Neural progenitor cell (in vitro differentiated cells): ENCODE measurements around the gene CKAP2L.

Source experiments
- EZH2 ChIP-seq: fragments of 200-600 bp; sonication (generic); IDR thresholded peaks from 2 replicates; pipeline ENCODE4 v1.6.1; 2017; ENCODE audit warnings: antibody characterized with exemption, mild to moderate bottlenecking, moderate library complexity
- EZH2phosphoT487 ChIP-seq: fragments of 200-600 bp; sonication (generic); IDR thresholded peaks from 2 replicates; pipeline ENCODE4 v1.6.1; 2017; ENCODE audit warnings: antibody characterized with exemption
- TF ChIP-seq, protein P1 (sequence below): fragments of 200-600 bp; sonication (generic); IDR thresholded peaks from 2 replicates; pipeline ENCODE4 v1.5.1; 2017; ENCODE audit warnings: antibody characterized with exemption, mild to moderate bottlenecking

DNA sequence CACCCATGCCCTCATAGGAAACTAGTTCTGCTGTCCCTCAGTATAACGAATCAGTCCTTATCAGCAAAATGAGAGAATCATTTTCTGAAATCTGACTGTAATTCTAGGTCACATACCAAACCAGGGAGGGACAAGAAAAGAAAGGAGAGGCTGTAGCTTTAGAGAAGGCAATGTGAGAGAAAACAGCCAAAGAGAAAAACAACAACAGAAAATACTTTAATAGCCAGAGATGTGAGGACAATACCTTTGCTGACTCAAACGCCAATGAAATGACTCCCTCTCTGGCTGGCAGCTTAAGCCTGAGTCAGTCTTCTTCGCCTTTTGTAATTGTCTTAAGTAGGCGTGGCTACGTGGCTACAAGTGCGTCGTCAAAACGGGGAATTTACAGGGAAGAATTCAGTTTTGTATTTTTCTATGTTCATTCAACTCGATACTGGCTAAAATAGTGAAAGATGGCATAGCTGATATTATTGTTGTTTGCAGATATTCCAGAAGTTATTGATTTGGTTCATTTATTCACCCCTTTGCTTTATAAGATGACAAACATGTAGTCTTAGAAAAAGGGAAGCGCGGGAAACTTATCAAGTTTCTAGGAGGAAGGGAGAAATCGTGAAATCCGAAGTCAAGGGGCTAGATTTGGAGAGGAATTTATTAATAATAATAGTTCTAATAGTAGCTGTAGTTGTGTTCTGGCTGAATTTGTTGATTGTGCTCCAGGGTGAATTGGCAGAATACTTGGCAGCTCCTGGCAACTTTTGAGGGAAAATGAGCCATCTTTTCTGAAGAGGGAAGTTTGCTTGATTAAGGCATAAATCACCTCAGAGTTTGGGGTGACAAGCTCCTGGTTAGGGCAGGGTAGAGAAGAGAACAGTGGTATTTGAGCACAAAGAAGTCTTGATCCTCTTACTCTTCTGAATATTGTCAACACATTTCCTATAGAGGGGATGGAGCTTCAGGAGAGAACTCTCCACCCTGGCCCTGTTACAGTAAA lies 20.1 kb upstream of the CKAP2L start, which contains the start of gene IL1A:
- TF ChIP-seq, protein P1, sequence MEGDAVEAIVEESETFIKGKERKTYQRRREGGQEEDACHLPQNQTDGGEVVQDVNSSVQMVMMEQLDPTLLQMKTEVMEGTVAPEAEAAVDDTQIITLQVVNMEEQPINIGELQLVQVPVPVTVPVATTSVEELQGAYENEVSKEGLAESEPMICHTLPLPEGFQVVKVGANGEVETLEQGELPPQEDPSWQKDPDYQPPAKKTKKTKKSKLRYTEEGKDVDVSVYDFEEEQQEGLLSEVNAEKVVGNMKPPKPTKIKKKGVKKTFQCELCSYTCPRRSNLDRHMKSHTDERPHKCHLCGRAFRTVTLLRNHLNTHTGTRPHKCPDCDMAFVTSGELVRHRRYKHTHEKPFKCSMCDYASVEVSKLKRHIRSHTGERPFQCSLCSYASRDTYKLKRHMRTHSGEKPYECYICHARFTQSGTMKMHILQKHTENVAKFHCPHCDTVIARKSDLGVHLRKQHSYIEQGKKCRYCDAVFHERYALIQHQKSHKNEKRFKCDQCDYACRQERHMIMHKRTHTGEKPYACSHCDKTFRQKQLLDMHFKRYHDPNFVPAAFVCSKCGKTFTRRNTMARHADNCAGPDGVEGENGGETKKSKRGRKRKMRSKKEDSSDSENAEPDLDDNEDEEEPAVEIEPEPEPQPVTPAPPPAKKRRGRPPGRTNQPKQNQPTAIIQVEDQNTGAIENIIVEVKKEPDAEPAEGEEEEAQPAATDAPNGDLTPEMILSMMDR: no peak
- TF ChIP-seq EZH2phosphoT487 (no peak), EZH2 (no peak)
